Hepatocyte (in vitro differentiated cells): ENCODE measurements around the gene MYL3. TPM values are rescaled to one million over a fixed set of nuclear protein-coding genes. Genes with fewer than 3 reads are reported as not detected.

ENCODE experiments used
- DNase-seq: peaks from one replicate; pipeline ENCODE4 v3.0.0-alpha.2; 2016; ENCODE audit warnings: low spot score
- H2AFZ ChIP-seq: fragments of 200-600 bp; sonication (generic); 2 replicates; pipeline ENCODE4 v1.6.0; 2016; ENCODE audit warnings: antibody characterized with exemption, mild to moderate bottlenecking
- H3K27ac ChIP-seq: fragments of 200-600 bp; sonication (generic); 2 replicates; pipeline ENCODE4 v1.5.1; 2016; ENCODE audit warnings: mild to moderate bottlenecking
- H3K27me3 ChIP-seq: fragments of 200-600 bp; sonication (generic); 2 replicates; pipeline ENCODE4 v1.6.1; 2016
- H3K36me3 ChIP-seq: fragments of 200-600 bp; sonication (generic); replicated peaks from 2 replicates; pipeline ENCODE4 v1.5.1; 2016; ENCODE audit warnings: low read depth; ENCODE audit not compliant: insufficient read depth
- H3K4me1 ChIP-seq: fragments of 200-600 bp; sonication (generic); 2 replicates; pipeline ENCODE4 v1.5.1; 2016; ENCODE audit warnings: mild to moderate bottlenecking, moderate library complexity; ENCODE audit not compliant: insufficient read depth
- H3K4me2 ChIP-seq: fragments of 200-600 bp; sonication (generic); 2 replicates; pipeline ENCODE4 v1.6.0; 2016
- H3K4me3 ChIP-seq: fragments of 200-600 bp; sonication (generic); 2 replicates; pipeline ENCODE4 v1.5.1; 2016; ENCODE audit warnings: mild to moderate bottlenecking
- H3K79me2 ChIP-seq: fragments of 200-600 bp; sonication (generic); 2 replicates; pipeline ENCODE4 v1.6.0; 2017; ENCODE audit warnings: mild to moderate bottlenecking
- H3K9me2 ChIP-seq: fragments of 200-600 bp; sonication (generic); replicated peaks from 2 replicates; pipeline ENCODE4 v1.6.0; 2017; ENCODE audit warnings: mild to moderate bottlenecking; ENCODE audit not compliant: insufficient read depth
- H3K9me3 ChIP-seq: fragments of 200-600 bp; sonication (generic); 2 replicates; pipeline ENCODE4 v1.5.1; 2016; ENCODE audit warnings: low read depth, mild to moderate bottlenecking
- H4K20me1 ChIP-seq: fragments of 200-600 bp; sonication (generic); 2 replicates; pipeline ENCODE4 v1.6.0; 2016; ENCODE audit warnings: mild to moderate bottlenecking; ENCODE audit not compliant: insufficient read depth, poor library complexity, severe bottlenecking
- EZH2 ChIP-seq: fragments of 200-600 bp; sonication (generic); IDR thresholded peaks from 2 replicates; pipeline ENCODE4 v1.6.1; 2016; ENCODE audit warnings: antibody characterized with exemption, mild to moderate bottlenecking, borderline replicate concordance
- EZH2phosphoT487 ChIP-seq: fragments of 200-600 bp; sonication (generic); IDR thresholded peaks from one replicate; pipeline ENCODE4 v1.6.1; 2018; ENCODE audit warnings: antibody characterized with exemption, mild to moderate bottlenecking, low read depth, moderate library complexity; ENCODE audit not compliant: unreplicated experiment, severe bottlenecking
- WGBS: methylation state at CpG from one replicate; pipeline ENCODE4 v1.1.6; 2016; ENCODE audit warnings: low lambda C conversion rate; ENCODE audit errors: missing lambda C conversion rate; 5-methylcytosine and 5-hydroxymethylcytosine counted together
- polyA plus RNA-seq: library from polyadenylated mRNA; unstranded; fragments of >200 nt; fragmentation: Nextera tagmentation; extraction: Ambion mirVana; gene quantifications from 2 replicates; pipeline ENCODE4 v1.2.1, GENCODE V29; 2016
- total RNA-seq: library from RNA; depleted of rRNA; stranded (reverse); fragments of >200 nt; gene quantifications from 2 replicates; pipeline ENCODE4 v1.2.3, GENCODE V29; 2014
- TF ChIP-seq, protein P1 (sequence below): fragments of 200-600 bp; sonication (generic); IDR thresholded peaks from 2 replicates; pipeline ENCODE4 v1.5.1; 2016; ENCODE audit warnings: antibody characterized with exemption, mild to moderate bottlenecking; ENCODE audit not compliant: poor library complexity

The MYL3 gene
- total and polyA plus RNA-seq, 2 experiments from 2014 or later: 9.5 to 9.7 TPM

DNA sequence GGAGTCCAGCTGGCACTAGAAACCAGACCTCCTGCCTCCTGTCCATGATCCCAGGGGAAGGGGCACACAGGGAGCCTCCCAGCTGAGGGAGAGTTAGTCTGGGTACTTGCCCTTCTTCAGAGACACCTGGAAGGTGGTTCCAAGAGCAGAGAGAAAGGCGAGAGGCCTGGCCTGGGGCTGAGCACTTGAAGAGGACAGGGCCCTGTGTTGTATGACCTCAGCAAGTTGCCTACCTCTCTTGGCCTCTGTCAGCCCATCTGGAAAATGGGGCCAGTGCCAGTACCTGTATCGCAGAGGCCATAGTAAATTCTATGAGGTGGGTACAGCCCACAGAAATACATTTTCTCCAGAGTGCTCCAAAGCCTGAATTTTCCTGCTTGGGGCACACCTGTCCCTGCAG, 33.8 kb upstream of the MYL3 start:
- 92% methylated on average over 2 of the region's 2 CpGs for WGBS
- Histone ChIP-seq H3K4me2 (no peak overlapping the region), H4K20me1 (peaks cover 6% of the 10 kb centered on the region), H3K4me3 (no peak overlapping the region), H3K27me3 (no peaks in the 10 kb centered on the region), H3K79me2 (no peaks in the 10 kb centered on the region), H2AFZ (no peak overlapping the region), H3K27ac (no peak overlapping the region), H3K9me3 (no peaks in the 10 kb centered on the region), H3K4me1 (peaks cover 13% of the 10 kb centered on the region), H3K9me2 (no peaks in the 10 kb centered on the region), H3K36me3 (no peaks in the 10 kb centered on the region)
- no peak for TF ChIP-seq EZH2
- TF ChIP-seq EZH2phosphoT487: no peak
- TF ChIP-seq, protein P1, sequence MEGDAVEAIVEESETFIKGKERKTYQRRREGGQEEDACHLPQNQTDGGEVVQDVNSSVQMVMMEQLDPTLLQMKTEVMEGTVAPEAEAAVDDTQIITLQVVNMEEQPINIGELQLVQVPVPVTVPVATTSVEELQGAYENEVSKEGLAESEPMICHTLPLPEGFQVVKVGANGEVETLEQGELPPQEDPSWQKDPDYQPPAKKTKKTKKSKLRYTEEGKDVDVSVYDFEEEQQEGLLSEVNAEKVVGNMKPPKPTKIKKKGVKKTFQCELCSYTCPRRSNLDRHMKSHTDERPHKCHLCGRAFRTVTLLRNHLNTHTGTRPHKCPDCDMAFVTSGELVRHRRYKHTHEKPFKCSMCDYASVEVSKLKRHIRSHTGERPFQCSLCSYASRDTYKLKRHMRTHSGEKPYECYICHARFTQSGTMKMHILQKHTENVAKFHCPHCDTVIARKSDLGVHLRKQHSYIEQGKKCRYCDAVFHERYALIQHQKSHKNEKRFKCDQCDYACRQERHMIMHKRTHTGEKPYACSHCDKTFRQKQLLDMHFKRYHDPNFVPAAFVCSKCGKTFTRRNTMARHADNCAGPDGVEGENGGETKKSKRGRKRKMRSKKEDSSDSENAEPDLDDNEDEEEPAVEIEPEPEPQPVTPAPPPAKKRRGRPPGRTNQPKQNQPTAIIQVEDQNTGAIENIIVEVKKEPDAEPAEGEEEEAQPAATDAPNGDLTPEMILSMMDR: no peak
- no peak for DNase-seq

DNA sequence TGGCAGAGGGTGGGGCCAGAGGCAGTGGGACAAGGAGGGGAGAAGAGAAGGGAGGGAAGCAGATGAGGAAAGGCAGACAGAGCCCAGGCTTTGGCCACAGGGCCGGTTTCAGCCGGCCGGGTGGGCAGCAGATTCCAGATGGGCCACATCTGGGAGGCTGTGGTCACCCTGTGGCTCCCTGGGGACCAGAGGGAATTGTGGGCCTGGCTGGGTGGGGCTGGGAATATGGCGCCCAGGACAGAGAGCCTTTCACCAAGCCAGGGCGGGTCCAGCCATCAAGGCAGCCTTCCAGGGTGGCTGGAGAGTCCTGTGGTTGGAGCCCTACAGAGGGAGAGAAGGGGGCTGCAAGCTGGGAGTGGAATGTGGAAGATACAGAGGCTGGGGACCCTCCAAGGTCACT, 33.1 kb upstream of the MYL3 start:
- H3K9me2 ChIP-seq: no peaks in the 10 kb centered on the region
- peaks cover 6% of the 10 kb centered on the region for H4K20me1 ChIP-seq
- TF ChIP-seq, protein P1: no peak
- TF ChIP-seq EZH2 (no peak), EZH2phosphoT487 (no peak)
- peaks cover 18% of the 10 kb centered on the region for H3K4me1 ChIP-seq
- H3K27me3 ChIP-seq: no peaks in the 10 kb centered on the region
- no peak for DNase-seq
- no peak overlapping the region for H2AFZ ChIP-seq
- WGBS: 84% methylated on average over 4 of the region's 5 CpGs
- no peaks in the 10 kb centered on the region for H3K36me3 ChIP-seq
- H3K79me2 ChIP-seq: no peaks in the 10 kb centered on the region
- no peak overlapping the region for H3K4me2 ChIP-seq
- no peak overlapping the region for H3K27ac ChIP-seq
- no peak overlapping the region for H3K4me3 ChIP-seq
- no peaks in the 10 kb centered on the region for H3K9me3 ChIP-seq

DNA sequence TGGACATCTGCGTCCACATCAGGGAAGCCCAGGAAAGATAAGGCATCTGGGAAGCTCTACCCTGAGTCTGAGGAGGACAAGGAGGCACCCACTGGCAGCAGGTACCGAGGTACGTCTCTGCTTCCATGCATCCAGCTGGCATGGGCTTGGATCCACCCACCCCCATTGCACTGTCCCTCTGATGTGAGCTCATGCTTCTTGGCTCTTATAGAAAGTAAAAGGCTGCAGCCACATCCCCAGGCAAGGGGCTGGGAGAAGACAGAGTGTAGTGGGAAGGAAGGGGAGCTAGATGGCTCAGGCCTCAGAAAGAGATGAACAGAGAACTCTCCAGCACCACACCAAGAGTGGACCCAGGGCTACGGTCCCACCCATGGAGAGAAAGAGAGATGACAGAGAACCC, 32.5 kb upstream of the MYL3 start:
- Histone ChIP-seq H3K9me3 (no peaks in the 10 kb centered on the region), H3K4me2 (no peak overlapping the region), H3K9me2 (no peaks in the 10 kb centered on the region), H3K4me1 (peaks cover 18% of the 10 kb centered on the region), H3K4me3 (no peak overlapping the region), H2AFZ (no peak overlapping the region), H4K20me1 (peaks cover 6% of the 10 kb centered on the region), H3K79me2 (no peaks in the 10 kb centered on the region), H3K27ac (no peak overlapping the region), H3K27me3 (no peaks in the 10 kb centered on the region), H3K36me3 (no peaks in the 10 kb centered on the region)
- 87% methylated on average over 4 of the region's 4 CpGs for WGBS
- TF ChIP-seq, protein P1: no peak
- TF ChIP-seq EZH2: no peak
- TF ChIP-seq EZH2phosphoT487: no peak
- no peak for DNase-seq

DNA sequence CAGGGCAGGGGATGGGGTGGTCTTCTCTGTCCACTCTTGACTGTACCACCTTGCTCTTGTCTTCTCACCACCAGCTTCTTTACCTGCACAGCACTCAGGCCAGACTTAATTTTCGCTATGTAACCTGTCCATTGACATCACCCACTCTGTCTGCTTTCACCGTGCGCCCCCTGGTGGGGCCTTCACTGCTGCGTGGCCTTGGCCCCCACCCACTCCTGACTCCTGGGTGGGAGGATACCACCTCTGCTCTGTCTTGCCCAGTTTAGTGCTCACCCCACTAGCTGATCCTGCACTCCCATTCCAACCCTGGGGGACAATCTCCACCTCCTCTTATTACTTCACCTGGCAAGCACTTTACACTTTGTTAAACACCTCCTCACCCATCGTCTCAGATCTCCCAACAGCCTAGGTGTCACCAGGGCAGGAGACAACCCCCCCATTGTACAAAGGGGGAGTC, 32.0 kb upstream of the MYL3 start:
- Histone ChIP-seq H3K9me2 (no peaks in the 10 kb centered on the region), H3K79me2 (no peaks in the 10 kb centered on the region), H3K4me3 (no peak overlapping the region), H4K20me1 (peaks cover 7% of the 10 kb centered on the region), H3K4me2 (no peak overlapping the region), H3K27me3 (no peaks in the 10 kb centered on the region), H2AFZ (no peak overlapping the region), H3K9me3 (no peaks in the 10 kb centered on the region), H3K27ac (no peak overlapping the region), H3K36me3 (no peaks in the 10 kb centered on the region), H3K4me1 (peaks cover 18% of the 10 kb centered on the region)
- peak; percentile 80 for DNase-seq
- WGBS: 31% methylated on average over 5 of the region's 5 CpGs
- TF ChIP-seq, protein P1: peak; percentile 95
- no peak for TF ChIP-seq EZH2phosphoT487
